Osteocyte (in vitro differentiated cells): ENCODE measurements around the gene OSBPL6. TPM values are rescaled to one million over a fixed set of nuclear protein-coding genes. Genes with fewer than 3 reads are reported as not detected.
A peak's percentile ranks its signal among the peaks of the same experiment; 100 is the strongest.

Experiments used
- DNase-seq: peaks from one replicate; pipeline ENCODE4 v3.0.0; 2021; ENCODE audit warnings: mixed read lengths; ENCODE audit not compliant: unreplicated experiment; ENCODE audit errors: extremely low spot score
- H3K27ac Mint-ChIP-seq: one replicate; pipeline ENCODE4 v1.8.0; 2021; ENCODE audit warnings: mild to moderate bottlenecking, mixed read lengths; ENCODE audit not compliant: unreplicated experiment
- H3K27me3 Mint-ChIP-seq: one replicate; pipeline ENCODE4 v1.8.0; 2021; ENCODE audit warnings: mixed read lengths; ENCODE audit not compliant: unreplicated experiment
- H3K36me3 Mint-ChIP-seq: one replicate; pipeline ENCODE4 v1.8.0; 2021; ENCODE audit warnings: mixed read lengths; ENCODE audit not compliant: unreplicated experiment
- H3K4me1 Mint-ChIP-seq: one replicate; pipeline ENCODE4 v1.8.0; 2021; ENCODE audit warnings: mixed read lengths; ENCODE audit not compliant: unreplicated experiment
- H3K4me3 Mint-ChIP-seq: one replicate; pipeline ENCODE4 v1.8.0; 2021; ENCODE audit warnings: mild to moderate bottlenecking, moderate library complexity, mixed read lengths; ENCODE audit not compliant: unreplicated experiment
- H3K9me3 Mint-ChIP-seq: one replicate; pipeline ENCODE4 v1.8.0; 2021; ENCODE audit warnings: mixed read lengths; ENCODE audit not compliant: unreplicated experiment
- total RNA-seq: library from RNA; stranded (reverse); gene quantifications from 2 replicates; pipeline ENCODE4 v1.2.1, GENCODE V29; 2021
- TF ChIP-seq, protein P1 (sequence below): fragments of 200-600 bp; sonication (generic); IDR thresholded peaks from 2 replicates; pipeline ENCODE4 v1.5.0; 2021; ENCODE audit warnings: antibody characterized with exemption, mild to moderate bottlenecking, moderate library complexity

The OSBPL6 gene
- total RNA-seq, 1 donor from 2014 or later, result 3.9 TPM

DNA sequence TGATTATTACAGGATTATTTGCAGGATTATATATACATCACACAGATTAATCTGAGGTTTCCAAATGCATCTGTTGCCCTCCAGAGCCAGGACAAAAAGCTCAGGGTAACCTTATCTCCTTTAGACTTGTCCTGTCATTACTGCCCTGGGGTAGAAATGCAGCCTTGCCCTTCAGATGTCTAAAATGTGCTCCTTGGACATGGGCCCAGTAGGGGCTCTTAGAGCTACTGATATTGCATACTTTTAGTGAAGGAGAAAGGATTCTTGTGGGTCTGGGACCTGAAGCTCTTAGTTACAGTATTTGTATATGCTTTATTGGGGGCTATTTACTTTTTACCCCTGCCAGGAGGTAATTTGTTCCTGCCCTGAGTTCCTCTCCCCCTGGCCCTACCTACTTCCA, 200.5 kb downstream of the OSBPL6 start:
- Mint-ChIP-seq H3K36me3 (peaks cover 1% of the 10 kb centered on the region), H3K27me3 (no peaks in the 10 kb centered on the region), H3K4me1 (no peaks in the 10 kb centered on the region), H3K9me3 (no peaks in the 10 kb centered on the region), H3K4me3 (no peak overlapping the region), H3K27ac (no peak overlapping the region)
- TF ChIP-seq, protein P1, sequence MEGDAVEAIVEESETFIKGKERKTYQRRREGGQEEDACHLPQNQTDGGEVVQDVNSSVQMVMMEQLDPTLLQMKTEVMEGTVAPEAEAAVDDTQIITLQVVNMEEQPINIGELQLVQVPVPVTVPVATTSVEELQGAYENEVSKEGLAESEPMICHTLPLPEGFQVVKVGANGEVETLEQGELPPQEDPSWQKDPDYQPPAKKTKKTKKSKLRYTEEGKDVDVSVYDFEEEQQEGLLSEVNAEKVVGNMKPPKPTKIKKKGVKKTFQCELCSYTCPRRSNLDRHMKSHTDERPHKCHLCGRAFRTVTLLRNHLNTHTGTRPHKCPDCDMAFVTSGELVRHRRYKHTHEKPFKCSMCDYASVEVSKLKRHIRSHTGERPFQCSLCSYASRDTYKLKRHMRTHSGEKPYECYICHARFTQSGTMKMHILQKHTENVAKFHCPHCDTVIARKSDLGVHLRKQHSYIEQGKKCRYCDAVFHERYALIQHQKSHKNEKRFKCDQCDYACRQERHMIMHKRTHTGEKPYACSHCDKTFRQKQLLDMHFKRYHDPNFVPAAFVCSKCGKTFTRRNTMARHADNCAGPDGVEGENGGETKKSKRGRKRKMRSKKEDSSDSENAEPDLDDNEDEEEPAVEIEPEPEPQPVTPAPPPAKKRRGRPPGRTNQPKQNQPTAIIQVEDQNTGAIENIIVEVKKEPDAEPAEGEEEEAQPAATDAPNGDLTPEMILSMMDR, result no peak
- DNase-seq, result no peak

DNA sequence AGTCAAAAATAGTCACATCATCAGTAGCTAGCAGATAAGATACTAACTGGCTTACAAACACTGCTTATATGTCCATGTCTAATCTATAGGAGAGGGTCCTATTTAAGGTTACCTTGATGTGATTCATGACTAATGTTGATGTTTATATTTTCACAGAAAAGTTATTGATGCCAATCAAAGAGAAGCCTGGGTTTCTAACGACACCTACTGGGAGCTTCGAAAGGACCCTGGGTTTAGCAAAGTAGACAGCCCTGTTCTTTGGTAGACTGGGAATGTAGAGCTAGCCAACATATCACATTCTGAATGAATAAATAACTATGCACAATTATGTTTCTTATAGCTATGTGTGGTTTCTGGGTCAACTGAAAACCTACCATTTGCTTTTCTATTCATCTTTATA, 201.0 kb downstream of the OSBPL6 start:
- no peaks in the 10 kb centered on the region for H3K4me1 Mint-ChIP-seq

DNA sequence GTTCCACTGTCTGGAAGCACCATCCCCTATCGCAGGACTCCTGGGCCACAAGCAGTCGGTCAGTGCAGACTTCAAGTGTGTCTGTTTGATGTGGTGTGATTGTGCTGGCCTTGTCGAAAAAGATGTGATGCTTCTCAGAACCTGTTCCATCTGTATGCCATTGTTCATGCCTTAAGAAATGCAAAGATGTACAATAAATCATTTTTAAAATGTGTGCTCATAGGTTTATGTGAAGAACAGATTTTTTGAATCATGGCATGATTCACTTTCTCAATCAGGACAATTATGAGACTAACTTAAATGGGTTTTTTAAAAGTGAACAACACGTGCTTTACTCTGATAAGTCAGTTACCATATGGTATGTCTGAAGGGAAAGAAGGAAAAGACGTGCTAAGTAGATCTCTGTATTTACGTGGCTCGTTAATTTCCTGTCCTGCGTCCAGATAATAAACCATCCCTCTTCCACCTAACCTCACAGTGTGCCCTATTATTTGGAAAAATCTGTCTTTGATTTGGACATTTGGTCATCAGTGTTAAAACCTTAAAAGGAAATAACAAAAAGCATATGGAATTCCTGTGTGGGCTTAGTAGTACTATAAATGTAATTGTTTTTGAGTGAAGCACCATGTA, 201.7 kb downstream of the OSBPL6 start:
- TF ChIP-seq, protein P1, result no peak
- DNase-seq, result no peak
- H3K27me3 Mint-ChIP-seq, result no peaks in the 10 kb centered on the region
- H3K27ac Mint-ChIP-seq, result no peak overlapping the region
- H3K4me3 Mint-ChIP-seq, result no peak overlapping the region
- no peaks in the 10 kb centered on the region for H3K36me3 Mint-ChIP-seq
- no peaks in the 10 kb centered on the region for H3K4me1 Mint-ChIP-seq
- H3K9me3 Mint-ChIP-seq, result no peaks in the 10 kb centered on the region

More for the DNA sequence above, 201.0 kb downstream of the OSBPL6 start:
- H3K9me3 Mint-ChIP-seq, result no peaks in the 10 kb centered on the region
- H3K4me3 Mint-ChIP-seq, result no peak overlapping the region
- no peaks in the 10 kb centered on the region for H3K27me3 Mint-ChIP-seq
- H3K27ac Mint-ChIP-seq, result no peak overlapping the region
- TF ChIP-seq, protein P1, result no peak
- DNase-seq, result no peak
- H3K36me3 Mint-ChIP-seq, result peaks cover under 1% of the 10 kb centered on the region

DNA sequence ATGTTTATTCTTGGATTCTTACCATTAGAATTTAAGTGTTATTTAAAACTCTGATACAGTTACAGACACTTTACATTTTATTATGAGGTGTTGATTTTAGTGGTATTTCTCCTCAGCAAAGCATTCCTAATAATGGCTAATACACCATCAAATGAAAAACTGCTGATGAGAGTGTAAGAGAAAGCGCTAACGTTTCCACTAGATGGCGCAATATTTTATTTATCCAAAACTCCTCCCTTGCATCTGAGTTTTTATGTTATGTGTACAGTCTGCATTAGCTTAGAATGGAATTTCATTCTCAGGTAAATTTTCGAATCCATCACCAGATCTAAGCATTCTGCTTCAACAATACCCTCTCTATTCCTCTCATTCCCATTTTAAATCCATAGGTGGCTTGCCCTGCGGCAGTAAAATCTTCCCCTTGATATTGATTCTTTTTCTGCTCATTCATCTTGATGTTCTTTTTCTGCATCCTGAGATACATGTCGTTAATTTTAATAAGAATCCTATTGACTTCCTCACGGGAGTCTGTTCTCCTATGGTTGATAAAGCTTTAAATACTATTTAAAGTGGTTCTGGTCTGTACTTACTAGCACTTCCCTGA, 202.8 kb downstream of the OSBPL6 start:
- Mint-ChIP-seq H3K9me3 (no peaks in the 10 kb centered on the region), H3K27ac (no peak overlapping the region), H3K4me1 (no peaks in the 10 kb centered on the region), H3K27me3 (peaks cover 4% of the 10 kb centered on the region), H3K36me3 (no peaks in the 10 kb centered on the region), H3K4me3 (no peak overlapping the region)
- TF ChIP-seq, protein P1, result peak; percentile 77
- DNase-seq, result no peak

DNA sequence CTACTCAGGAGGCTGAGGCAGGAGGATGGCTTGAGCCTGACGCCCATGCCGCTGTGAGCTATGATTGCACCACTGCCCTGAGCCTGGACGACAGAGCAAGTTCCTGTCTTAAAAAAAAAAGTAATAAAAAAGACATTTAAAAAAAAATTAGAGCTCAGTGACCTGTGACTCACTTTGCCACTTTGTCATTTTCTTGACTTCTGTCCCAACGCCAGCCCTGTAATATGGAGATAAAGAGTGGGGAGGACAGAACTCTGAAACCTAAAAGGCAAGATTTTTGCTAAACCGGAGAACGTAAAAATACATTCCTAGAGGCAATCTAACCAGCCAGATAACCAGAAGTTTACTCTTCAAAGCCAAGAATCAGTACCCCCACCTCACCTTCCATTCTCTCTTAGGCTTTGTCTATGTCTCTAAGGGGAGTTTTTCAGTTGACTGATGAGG, 207.7 kb downstream of the OSBPL6 start:
- DNase-seq, result no peak
- H3K4me3 Mint-ChIP-seq, result no peak overlapping the region
- H3K9me3 Mint-ChIP-seq, result no peaks in the 10 kb centered on the region
- H3K4me1 Mint-ChIP-seq, result peaks cover 1% of the 10 kb centered on the region
- H3K27ac Mint-ChIP-seq, result no peak overlapping the region
- no peaks in the 10 kb centered on the region for H3K36me3 Mint-ChIP-seq
- peaks cover 8% of the 10 kb centered on the region for H3K27me3 Mint-ChIP-seq
- TF ChIP-seq, protein P1, result no peak
